GM18526 (cell line): Measurements from ENCODE around the gene PTGR1.

ENCODE experiments used
- POLR2A ChIP-seq: IDR thresholded peaks from 3 replicates; pipeline ENCODE4 v1.6.1; 2011; ENCODE audit not compliant: insufficient read length; ENCODE audit errors: extremely low read depth

Gene PTGR1

GRCh38 chr9:111627260-111627963 lies 28.0 kb upstream of the PTGR1 start:
- TF ChIP-seq POLR2A = no peak

DNA sequence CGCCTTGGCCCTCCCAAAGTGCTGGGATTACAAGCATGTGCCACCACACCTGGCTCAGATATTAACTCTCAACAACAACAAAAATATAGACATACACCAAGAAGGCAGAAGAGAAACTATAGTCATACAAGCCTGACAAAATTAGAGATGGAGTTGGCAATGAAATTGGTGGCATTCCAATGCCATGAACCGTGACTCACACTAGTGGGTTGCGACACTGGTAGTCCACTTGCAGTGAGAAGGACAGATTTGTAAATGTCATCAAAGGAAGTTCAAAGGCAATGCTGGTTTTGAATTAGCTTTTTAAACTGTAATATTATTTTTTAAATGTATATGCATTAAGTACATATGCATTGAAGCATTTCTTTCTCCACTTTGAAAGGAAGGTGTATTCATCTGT lies 23.2 kb upstream of the PTGR1 start:
- TF ChIP-seq POLR2A = no peak

DNA sequence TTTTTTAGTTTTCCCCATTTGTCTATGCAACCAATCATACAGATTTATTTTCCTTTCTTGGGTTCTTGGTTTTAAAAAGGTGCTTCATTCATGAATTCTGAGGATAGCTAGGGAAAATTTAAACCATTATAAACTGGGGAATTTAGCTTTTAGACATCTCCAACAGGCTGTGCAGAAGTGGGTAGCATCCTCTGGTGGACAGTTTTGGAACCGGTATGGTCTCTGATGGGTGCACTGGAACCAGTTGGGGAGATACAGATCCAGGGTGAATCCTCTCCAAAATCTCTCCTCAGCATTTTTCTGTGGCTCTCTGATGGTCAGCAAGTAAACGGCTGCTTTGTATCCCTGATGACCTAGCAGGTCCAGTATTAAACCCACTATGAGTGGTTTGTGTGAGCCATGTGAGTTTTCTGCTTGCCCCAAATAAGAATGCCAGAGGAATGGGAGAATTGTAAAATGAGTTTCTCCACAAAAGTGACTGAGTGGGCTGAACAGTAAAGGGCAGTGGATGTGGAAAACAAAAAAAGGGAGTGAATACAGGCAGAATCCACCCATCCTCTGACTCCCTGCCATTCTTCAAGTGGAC lies 22.5 kb upstream of the PTGR1 start:
- TF ChIP-seq POLR2A = no peak

DNA sequence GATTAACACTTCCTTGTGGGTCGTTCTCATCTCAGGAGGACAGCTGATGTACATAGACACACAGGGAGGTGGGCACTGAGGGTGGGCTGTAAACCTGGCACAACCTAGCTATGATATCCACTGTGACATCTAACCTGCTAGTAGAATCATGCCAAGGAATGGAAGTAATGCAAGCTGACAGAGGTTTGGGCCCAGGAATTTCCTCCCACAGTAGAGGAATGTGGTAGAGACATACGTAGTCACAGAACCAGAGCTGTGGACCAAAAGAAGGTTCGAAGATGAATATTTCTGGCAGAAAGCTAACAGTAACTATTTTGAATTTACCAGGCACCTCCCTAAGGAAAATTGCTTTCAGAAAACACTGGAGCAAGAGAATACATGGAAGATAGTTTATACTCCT lies 16.5 kb upstream of the PTGR1 start:
- TF ChIP-seq POLR2A = no peak

DNA sequence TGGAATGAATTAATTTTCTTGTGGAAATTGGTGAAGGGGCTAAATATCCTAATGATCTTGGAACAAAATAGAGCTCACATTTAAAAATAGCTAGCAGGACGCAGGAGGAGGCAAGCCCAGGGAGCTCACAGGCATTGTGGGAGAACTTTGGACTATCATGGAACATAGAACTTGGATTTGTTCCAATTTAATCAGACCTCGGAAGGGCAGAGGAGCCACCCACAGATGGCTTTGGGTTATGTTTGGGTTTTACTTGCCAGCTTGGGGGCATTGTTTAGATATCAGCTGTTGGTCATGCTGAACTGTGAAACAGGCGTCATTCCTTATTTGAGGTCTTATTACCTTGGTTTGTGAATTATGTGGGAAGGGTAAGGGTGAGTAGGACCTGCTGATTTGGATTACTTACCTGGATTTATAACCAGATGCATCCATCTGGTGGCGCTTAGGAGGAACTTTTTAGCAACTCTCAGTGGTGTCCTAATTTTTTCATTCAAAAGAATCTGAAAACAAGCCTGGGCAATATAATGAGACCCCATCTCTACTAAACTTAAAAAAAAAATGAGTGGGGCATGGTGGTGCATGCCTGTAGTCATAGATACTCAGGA lies 14.1 kb upstream of the PTGR1 start:
- no peak for TF ChIP-seq POLR2A

GRCh38 chr9:111610845-111611244 lies 11.4 kb upstream of the PTGR1 start:
- no peak for TF ChIP-seq POLR2A

DNA sequence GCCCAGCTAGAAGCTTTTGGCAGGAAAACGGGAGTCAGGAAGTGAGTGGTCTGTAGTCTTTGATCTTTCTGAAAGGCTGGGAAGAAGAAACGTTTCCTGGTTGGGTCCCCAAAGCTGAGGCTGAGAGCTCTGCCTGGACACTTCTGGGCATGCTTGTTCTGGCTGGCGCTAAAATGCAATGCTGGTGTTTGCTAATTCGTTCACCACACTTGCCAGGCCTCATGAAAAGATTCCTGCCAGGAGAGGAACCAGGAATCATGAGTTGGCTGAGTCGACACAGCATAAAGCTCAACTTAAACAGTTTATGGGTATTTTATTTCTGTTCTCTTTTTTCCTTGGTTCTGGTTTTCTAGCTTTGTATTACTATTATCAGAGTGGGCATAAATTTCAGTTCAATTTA lies 10.7 kb upstream of the PTGR1 start:
- TF ChIP-seq POLR2A = no peak

DNA sequence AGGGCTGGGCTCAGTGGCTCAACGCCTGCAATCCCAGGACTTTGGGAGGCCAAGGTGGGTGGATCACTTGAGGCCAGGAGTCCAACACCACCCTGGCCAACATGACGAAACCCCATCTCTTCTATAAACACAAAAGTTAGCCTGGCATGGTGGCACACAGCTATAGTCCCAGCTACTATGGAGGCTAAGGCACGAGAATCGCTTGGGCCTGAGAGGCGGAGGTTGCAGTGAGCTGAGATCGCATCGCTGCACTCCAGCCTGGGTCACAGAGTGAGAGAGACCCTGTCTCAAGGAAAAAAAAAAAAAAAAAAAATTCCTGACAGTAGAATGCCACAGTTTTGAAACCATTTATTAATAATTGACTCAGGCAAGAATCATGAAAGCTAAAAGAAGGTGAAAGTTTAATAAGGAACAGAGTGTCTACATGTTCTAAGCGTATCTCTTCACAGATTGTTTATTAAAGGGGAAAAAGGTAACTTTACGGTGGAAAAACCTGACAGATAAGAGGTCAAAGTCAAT lies 5.7 kb upstream of the PTGR1 start:
- TF ChIP-seq POLR2A = no peak

GRCh38 chr9:111604054-111604615 lies 4.7 kb upstream of the PTGR1 start:
- no peak for TF ChIP-seq POLR2A

GRCh38 chr9:111603041-111603440 lies 3.6 kb upstream of the PTGR1 start:
- TF ChIP-seq POLR2A = no peak

DNA sequence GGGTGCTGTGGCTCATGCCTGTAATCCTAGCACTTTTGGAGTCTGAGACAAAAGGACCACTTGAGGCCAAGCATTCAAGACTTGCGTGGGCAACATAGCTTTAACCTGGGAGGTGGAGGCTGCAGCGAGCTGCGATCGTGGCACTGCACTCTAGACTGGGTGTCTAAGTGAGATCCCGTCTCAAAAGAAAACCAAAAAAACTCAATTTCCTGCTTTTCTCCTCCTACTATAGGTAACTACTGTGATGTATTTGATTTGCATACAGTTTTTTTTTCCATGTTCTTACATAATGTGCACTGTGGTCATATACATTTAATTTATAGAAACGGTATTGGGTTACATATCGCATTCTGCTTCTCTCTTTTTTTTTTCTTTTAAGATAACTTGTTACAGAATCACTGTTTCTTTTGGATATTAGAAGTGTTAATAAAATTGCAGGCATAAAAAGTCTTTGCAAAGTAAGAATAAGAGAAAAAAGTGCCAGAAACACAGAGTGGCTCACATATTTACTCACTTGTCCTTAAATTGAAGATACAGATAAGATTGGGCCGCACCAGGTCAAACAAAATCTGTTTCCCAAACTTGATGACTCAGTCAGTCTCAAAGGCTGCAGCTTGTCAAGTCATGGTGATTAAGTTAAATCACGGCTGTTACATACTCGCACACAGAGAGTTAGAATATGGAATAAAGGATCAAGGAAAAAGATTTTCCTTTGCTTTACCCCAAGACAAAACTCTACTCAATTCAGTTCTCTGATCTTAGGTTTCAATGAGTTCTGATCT lies 2.0 kb upstream of the PTGR1 start:
- TF ChIP-seq POLR2A = no peak

- no peak for TF ChIP-seq POLR2A
Observed at GRCh38 chr9:111599955-111600343, 502 bp upstream of the PTGR1 start.

- TF ChIP-seq POLR2A = no peak
Observed at GRCh38 chr9:111598733-111599091, 735 bp downstream of the PTGR1 start.

- no peak for TF ChIP-seq POLR2A
Observed at GRCh38 chr9:111597852-111598732, 1.4 kb downstream of the PTGR1 start.

- TF ChIP-seq POLR2A = no peak
Observed at GRCh38 chr9:111588846-111589245, 10.6 kb downstream of the PTGR1 start.

GRCh38 chr9:111586378-111586777 lies 13.1 kb downstream of the PTGR1 start:
- no peak for TF ChIP-seq POLR2A
